CD4-positive, alpha-beta T cell (primary cell): Measurements from ENCODE around the gene STK24. TPM values are rescaled to one million over a fixed set of nuclear protein-coding genes. Genes with fewer than 3 reads are reported as not detected.

Source experiments
- ATAC-seq: fragments of 200-7000 bp; cut with Tn5 transposase; one replicate; pipeline ENCODE4 v1.10.0; 2022; ENCODE audit warnings: mild to moderate bottlenecking; ENCODE audit not compliant: poor library complexity
- CTCF ChIA-PET: fragments of 350-600 bp; sonication (Branson Sonifier 250); formaldehyde crosslinking; loops from one replicate; lab custom pipeline; 2021; ENCODE audit warnings: antibody characterized with exemption, inconsistent platforms; lab: Charles Lee
- POLR2A ChIA-PET: fragments of 350-600 bp; sonication (Branson Sonifier 250); formaldehyde crosslinking; loops from one replicate; lab custom pipeline; 2021; ENCODE audit warnings: antibody characterized with exemption, inconsistent platforms; lab: Charles Lee
- DNase-seq, 14 experiments: peaks; one replicate each; pipeline ENCODE4 v3.0.0-alpha.2; 2013 to 2020; ENCODE audit warnings: mixed read lengths in 2 of 14
- H3K27ac ChIP-seq, 2 donors: one replicate each; pipeline versions ENCODE4 v1.5.1 to v1.7.0; 2013; ENCODE audit warnings: low read length in 2 of 2, low read depth in 1 of 2, mild to moderate bottlenecking in 1 of 2
- H3K27me3 ChIP-seq, 2 experiments: 1 replicate in 1 of 2; 2 replicates in 1 of 2; pipeline versions ENCODE4 v1.6.1 to v1.7.0; 2013; ENCODE audit warnings: low read length in 2 of 2, control low read depth in 1 of 2, mild to moderate bottlenecking in 1 of 2, moderate library complexity in 1 of 2; ENCODE audit not compliant: insufficient read depth in 2 of 2, control insufficient read depth in 1 of 2
- H3K36me3 ChIP-seq: one replicate; pipeline ENCODE4 v1.6.1; 2013; ENCODE audit warnings: low read length, control low read depth; ENCODE audit not compliant: insufficient read depth
- H3K4me1 ChIP-seq: one replicate; pipeline ENCODE4 v1.6.1; 2013; ENCODE audit warnings: low read length, control low read depth; ENCODE audit not compliant: insufficient read depth
- H3K4me3 ChIP-seq: one replicate; pipeline ENCODE4 v1.5.1; 2013; ENCODE audit warnings: mild to moderate bottlenecking, low read length, moderate library complexity
- H3K9me3 ChIP-seq, 2 experiments: 1 replicate in 1 of 2; 2 replicates in 1 of 2; pipeline versions ENCODE4 v1.6.1 to v1.7.0; 2013; ENCODE audit warnings: low read length in 2 of 2, mild to moderate bottlenecking in 2 of 2, control low read depth in 1 of 2, moderate library complexity in 1 of 2; ENCODE audit not compliant: control insufficient read depth in 1 of 2, insufficient read depth in 1 of 2
- H3K27ac Mint-ChIP-seq: one replicate; pipeline ENCODE4 v1.8.0; 2020; ENCODE audit warnings: mixed read lengths
- H3K27me3 Mint-ChIP-seq: one replicate; pipeline ENCODE4 v1.8.0; 2021; ENCODE audit warnings: mixed read lengths
- H3K36me3 Mint-ChIP-seq: one replicate; pipeline ENCODE4 v1.8.0; 2021; ENCODE audit warnings: low read depth, mixed read lengths
- H3K4me1 Mint-ChIP-seq: one replicate; pipeline ENCODE4 v1.8.0; 2021; ENCODE audit warnings: low read depth, mixed read lengths
- H3K4me3 Mint-ChIP-seq: one replicate; pipeline ENCODE4 v1.8.0; 2020; ENCODE audit warnings: mild to moderate bottlenecking, mixed read lengths
- H3K9me3 Mint-ChIP-seq: one replicate; pipeline ENCODE4 v1.8.0; 2020; ENCODE audit warnings: mixed read lengths
- intact Hi-C, 2 experiments: fragments of 100-400 bp; cut with DNase I in 1 of 2; cut with micrococcal nuclease in 1 of 2; formaldehyde crosslinking; loops; one replicate each; pipeline versions ENCODE4 v1.15.1 to v1.9.0; 2023 to 2025; cut with DNase I, micrococcal nuclease
- total RNA-seq, 174 experiments: library from RNA in 2 of 174; stranded (reverse) in 2 of 174; gene quantifications; one replicate each; pipeline ENCODE4 v1.2.3 and lab custom pipeline; 2021 to 2026
- TF ChIP-seq, protein P1 (sequence below): fragments of 200-600 bp; IDR thresholded peaks from one replicate; pipeline ENCODE4 v1.8.0; 2022; ENCODE audit warnings: antibody characterized with exemption, mild to moderate bottlenecking

STK24 gene
- total RNA-seq, 2 experiments from 2014 or later = 82.3 to 85.2 TPM

DNA sequence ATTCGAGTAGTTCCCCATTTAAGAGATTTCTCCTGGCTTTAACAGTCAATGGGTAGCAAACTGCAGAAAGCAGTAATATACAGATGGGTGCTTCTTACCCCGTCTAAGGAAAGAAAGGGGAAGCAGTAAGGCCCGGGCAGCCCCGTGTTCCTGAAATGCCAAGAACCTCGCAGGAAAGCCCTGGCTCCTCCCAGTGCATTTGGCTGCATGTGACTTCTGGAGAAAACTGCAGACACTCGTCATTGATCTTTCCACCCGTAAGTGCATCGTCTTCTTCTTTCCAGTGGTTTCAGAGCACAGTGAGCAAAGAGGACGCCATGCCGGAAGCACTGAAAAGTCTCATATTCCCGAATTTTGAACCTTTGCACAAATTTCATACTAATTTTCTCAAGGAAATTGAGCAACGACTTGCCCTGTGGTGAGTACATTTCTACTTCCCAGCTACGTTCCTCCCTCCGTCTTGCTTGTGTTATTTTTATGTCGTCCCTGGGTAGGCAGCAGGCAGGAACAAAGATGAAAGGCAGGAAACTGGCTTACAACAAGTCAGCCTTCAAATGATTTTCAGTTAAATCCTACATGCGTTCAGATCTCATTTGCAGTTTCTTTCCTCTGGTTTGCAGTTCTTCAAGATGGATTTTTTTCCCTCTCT is 165.2 kb downstream of the STK24 start:
- peak overlapping the region; percentile 37 for H3K4me3 ChIP-seq
- peaks cover 2% of the 10 kb centered on the region for H3K4me1 ChIP-seq
- Mint-ChIP-seq H3K4me3 (peak overlapping the region; percentile 73), H3K36me3 (no peaks in the 10 kb centered on the region), H3K9me3 (peaks cover under 1% of the 10 kb centered on the region), H3K27ac (no peak overlapping the region), H3K4me1 (peaks cover 11% of the 10 kb centered on the region), H3K27me3 (peaks cover 11% of the 10 kb centered on the region)
- H3K27ac ChIP-seq = no peak overlapping the region
- TF ChIP-seq, protein P1, sequence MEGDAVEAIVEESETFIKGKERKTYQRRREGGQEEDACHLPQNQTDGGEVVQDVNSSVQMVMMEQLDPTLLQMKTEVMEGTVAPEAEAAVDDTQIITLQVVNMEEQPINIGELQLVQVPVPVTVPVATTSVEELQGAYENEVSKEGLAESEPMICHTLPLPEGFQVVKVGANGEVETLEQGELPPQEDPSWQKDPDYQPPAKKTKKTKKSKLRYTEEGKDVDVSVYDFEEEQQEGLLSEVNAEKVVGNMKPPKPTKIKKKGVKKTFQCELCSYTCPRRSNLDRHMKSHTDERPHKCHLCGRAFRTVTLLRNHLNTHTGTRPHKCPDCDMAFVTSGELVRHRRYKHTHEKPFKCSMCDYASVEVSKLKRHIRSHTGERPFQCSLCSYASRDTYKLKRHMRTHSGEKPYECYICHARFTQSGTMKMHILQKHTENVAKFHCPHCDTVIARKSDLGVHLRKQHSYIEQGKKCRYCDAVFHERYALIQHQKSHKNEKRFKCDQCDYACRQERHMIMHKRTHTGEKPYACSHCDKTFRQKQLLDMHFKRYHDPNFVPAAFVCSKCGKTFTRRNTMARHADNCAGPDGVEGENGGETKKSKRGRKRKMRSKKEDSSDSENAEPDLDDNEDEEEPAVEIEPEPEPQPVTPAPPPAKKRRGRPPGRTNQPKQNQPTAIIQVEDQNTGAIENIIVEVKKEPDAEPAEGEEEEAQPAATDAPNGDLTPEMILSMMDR = no peak
- H3K27me3 ChIP-seq = no peaks in the 10 kb centered on the region
- ChIA-PET POLR2A (no interaction called here), CTCF (no interaction called here)
- H3K9me3 ChIP-seq = peaks cover 0 to 3% of the 10 kb centered on the region in 2 experiments
- DNase-seq (peak in 3 of 14 experiments; percentile 7 to 22 (median 20)), ATAC-seq (no peak)
- no peaks in the 10 kb centered on the region for H3K36me3 ChIP-seq
- intact Hi-C loops = no loop called here

DNA sequence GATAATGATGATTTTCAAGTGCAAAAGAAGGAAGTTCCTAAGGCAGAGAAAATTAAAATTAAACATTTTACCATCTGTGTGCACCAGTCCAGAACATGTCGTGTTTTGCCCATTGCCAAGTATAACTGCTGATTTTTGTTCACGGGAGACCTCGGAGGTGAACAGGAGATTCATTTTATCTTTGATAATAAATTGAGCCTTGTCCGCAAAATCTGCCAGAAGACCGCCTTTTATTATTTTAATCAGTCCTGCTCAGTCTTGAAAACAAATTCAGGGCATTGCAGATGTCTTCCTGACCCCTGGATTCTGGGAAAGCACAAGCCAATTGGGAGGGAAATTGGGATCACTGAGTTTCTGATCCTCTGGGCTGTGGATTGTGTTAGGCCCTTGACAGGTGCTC is 165.9 kb downstream of the STK24 start:
- ATAC-seq (no peak), DNase-seq (no peak)
- peaks cover 2% of the 10 kb centered on the region for H3K4me1 ChIP-seq
- Mint-ChIP-seq H3K4me1 (peaks cover 11% of the 10 kb centered on the region), H3K36me3 (no peaks in the 10 kb centered on the region), H3K27me3 (peaks cover 11% of the 10 kb centered on the region), H3K4me3 (no peak overlapping the region), H3K9me3 (no peaks in the 10 kb centered on the region), H3K27ac (no peak overlapping the region)
- no peak overlapping the region for H3K4me3 ChIP-seq
- no peaks in the 10 kb centered on the region for H3K9me3 ChIP-seq
- TF ChIP-seq, protein P1 = no peak
- no peaks in the 10 kb centered on the region for H3K27me3 ChIP-seq
- no peak overlapping the region for H3K27ac ChIP-seq
- CTCF ChIA-PET = no interaction called here
- POLR2A ChIA-PET = no interaction called here
- intact Hi-C loops = no loop called here
- H3K36me3 ChIP-seq = no peaks in the 10 kb centered on the region

DNA sequence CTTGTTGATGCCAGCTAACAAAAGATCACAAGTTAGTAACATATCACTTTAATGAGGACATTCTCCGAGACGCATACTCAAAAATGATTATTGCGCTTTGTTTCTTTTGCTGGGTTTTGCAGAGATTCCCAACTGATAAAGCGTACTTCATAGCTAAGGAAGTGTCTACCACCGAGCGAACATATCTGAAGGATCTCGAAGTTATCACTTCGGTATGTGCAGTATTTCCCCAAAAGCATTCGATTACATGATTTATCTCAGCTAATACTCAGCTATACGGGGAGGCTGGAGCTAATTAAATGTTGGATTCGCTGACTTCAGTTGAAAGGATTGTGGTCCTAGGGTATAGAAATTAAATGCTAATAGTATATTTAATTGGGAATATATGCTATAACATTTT is 166.3 kb downstream of the STK24 start:
- DNase-seq (no peak), ATAC-seq (no peak)
- Mint-ChIP-seq H3K4me3 (no peak overlapping the region), H3K4me1 (peaks cover 11% of the 10 kb centered on the region), H3K27me3 (peaks cover 11% of the 10 kb centered on the region), H3K9me3 (no peaks in the 10 kb centered on the region), H3K27ac (no peak overlapping the region), H3K36me3 (no peaks in the 10 kb centered on the region)
- no peak overlapping the region for H3K4me3 ChIP-seq
- POLR2A ChIA-PET = no interaction called here
- no peaks in the 10 kb centered on the region for H3K27me3 ChIP-seq
- H3K27ac ChIP-seq = no peak overlapping the region
- TF ChIP-seq, protein P1 = no peak
- intact Hi-C loops = no loop called here
- H3K4me1 ChIP-seq = peaks cover 2% of the 10 kb centered on the region
- CTCF ChIA-PET = interaction anchor here (0.6 kb wide), 1 partner anchor 9 kb away, joined by 3 read pairs; no protein-coding TSS in a partner anchor
- H3K9me3 ChIP-seq = no peaks in the 10 kb centered on the region
- H3K36me3 ChIP-seq = no peaks in the 10 kb centered on the region
